NB4 (cell line): ENCODE results near the gene DENND10.
"Not testable (repeated sequence)": the region's sequence is repeated elsewhere in the genome, so short reads cannot be mapped to it uniquely, and the experiment has no call there.

ENCODE experiments used
- DNase-seq: peaks from one replicate; pipeline ENCODE4 v3.0.0; 2010; ENCODE audit warnings: low read depth
- H3K4me3 ChIP-seq: one replicate; pipeline ENCODE4 v1.5.1; 2011; ENCODE audit warnings: mild to moderate bottlenecking, low read depth, low read length, moderate library complexity
- MYC ChIP-seq: IDR thresholded peaks from 2 replicates; pipeline ENCODE4 v1.6.1; 2011; ENCODE audit warnings: low read depth, low read length
- POLR2A ChIP-seq: IDR thresholded peaks from 2 replicates; pipeline ENCODE4 v1.6.1; 2011; ENCODE audit warnings: mild to moderate bottlenecking; ENCODE audit not compliant: insufficient read length; ENCODE audit errors: extremely low read depth
- TF ChIP-seq, protein P1 (sequence below): IDR thresholded peaks from one replicate; pipeline ENCODE4 v1.5.1; 2012; ENCODE audit warnings: low read depth, low read length
- TF ChIP-seq, protein P2 (sequence below): IDR thresholded peaks from 2 replicates; pipeline ENCODE4 v1.6.1; 2011; ENCODE audit warnings: low read depth, low read length

The DENND10 gene

DNA sequence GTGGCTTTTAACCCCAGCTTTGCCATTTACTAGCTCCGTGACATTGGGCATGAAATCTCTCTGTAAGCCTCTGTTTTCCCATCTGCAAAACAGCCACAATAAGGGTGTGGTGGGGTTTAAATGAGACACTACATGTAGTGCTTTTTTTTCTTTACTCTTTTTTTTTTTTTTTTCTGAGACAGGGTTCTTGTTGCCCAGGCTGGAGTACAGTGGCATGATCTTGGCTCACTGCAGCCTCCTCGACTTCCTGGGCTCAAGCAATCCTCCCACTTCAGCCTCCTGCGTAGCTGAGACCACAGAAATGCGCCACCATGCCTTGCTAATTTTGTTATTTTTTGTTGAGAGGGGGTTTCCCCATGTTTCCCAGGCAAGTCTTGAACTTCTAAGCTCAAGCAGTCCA is 8.3 kb upstream of the DENND10 start:
- H3K4me3 ChIP-seq: no peak overlapping the region
- no peak for DNase-seq
- TF ChIP-seq POLR2A: no peak
- TF ChIP-seq, protein P1, sequence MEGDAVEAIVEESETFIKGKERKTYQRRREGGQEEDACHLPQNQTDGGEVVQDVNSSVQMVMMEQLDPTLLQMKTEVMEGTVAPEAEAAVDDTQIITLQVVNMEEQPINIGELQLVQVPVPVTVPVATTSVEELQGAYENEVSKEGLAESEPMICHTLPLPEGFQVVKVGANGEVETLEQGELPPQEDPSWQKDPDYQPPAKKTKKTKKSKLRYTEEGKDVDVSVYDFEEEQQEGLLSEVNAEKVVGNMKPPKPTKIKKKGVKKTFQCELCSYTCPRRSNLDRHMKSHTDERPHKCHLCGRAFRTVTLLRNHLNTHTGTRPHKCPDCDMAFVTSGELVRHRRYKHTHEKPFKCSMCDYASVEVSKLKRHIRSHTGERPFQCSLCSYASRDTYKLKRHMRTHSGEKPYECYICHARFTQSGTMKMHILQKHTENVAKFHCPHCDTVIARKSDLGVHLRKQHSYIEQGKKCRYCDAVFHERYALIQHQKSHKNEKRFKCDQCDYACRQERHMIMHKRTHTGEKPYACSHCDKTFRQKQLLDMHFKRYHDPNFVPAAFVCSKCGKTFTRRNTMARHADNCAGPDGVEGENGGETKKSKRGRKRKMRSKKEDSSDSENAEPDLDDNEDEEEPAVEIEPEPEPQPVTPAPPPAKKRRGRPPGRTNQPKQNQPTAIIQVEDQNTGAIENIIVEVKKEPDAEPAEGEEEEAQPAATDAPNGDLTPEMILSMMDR: no peak
- TF ChIP-seq, protein P2, sequence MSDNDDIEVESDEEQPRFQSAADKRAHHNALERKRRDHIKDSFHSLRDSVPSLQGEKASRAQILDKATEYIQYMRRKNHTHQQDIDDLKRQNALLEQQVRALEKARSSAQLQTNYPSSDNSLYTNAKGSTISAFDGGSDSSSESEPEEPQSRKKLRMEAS: no peak
- TF ChIP-seq MYC: no peak

DNA sequence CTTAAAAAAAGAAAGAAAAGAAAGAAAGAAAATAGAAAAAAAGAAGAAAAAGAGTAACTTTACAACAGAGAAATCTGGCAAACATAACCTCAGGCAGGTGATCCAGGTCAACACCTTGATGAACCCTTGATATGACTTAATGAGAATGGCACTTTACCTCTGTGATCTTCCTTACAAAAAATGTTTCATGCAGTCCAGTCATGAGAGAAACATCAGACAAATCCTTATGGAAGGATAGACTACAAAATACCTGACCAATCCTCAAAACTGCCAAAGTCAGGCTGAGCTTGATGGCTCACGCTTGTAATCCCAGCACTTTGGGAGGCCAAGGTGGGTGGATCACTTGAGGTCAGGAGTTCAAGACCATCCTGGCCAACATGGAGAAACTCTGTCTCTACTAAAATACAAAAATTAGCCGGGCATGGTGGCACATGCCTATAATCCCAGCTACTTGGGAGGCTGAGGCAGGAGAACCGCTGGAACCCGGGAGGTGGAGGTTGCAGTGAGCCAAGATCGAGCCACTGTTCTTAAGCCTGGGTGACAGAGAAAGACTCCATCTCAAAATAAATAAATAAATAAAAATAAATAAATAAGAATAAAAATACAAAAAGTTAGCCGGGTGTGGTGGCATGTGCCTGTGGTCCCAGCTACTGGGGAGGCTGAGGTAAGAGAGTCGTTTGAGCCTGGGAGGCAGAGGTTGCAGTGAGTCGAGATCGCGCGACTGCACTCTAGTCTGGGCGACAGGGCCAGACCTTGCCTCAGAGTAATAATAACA is 7.1 kb upstream of the DENND10 start:
- DNase-seq, H3K4me3 ChIP-seq: not testable (repeated sequence)

DNA sequence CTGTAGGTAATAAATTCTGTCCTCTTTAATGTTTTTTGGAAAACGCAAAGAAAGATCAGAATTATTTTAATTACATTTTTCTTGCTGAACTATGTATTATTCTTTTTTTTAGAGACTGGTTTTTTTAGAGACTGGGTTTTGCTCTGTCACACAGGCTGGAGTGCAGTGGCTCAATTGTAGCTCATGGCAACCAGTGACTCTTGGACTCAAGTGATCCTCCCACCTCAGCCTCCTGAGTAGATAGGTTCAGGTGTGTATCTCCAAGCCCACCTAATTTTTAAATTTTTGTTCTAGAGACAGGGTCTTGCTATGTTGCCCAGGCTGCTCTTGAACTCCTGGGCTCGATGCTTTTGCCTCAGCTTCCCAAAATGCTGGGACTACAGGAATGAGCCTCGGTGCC is 5.3 kb upstream of the DENND10 start:
- H3K4me3 ChIP-seq: no peak overlapping the region
- no peak for TF ChIP-seq MYC
- TF ChIP-seq POLR2A: no peak
- TF ChIP-seq, protein P2: no peak
- TF ChIP-seq, protein P1: no peak

DNA sequence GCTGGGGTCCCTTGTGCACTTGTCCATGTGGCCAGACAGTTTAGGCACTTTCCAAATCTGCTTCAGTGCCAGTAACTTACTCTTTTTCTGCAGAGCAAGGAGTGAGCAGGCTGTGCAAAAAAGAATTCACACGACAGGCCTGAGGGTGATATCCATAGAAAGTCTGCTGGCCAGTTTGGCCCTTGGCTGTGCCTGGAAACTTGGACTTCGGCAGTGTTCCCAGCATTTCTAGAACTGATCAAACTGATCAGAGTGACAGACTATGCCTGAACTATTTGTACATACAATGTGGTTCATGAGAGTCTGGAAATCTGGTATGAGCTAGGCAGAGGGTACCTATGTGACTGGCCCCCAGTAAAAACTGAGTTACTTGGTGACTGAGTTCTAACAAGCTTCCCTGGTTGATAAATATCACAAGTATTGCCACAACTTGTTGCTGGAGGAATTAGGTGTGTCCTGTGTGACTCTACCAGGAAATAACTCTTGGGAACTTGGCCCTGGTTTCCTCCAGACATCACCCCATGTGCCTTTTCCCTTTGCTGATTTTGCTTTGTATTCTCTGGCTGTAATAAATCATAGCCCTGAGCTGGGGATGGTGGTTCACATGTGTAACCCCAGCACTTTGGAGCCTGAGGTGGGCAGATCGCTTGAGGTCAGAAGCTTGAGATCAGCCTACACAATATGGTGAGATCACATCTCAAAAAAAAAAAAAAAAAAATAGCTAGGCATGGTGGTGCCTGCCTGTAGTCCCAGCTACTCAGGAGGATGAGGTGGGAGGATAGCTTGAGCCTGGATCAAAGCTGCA is 3.3 kb upstream of the DENND10 start:
- TF ChIP-seq POLR2A (no peak), MYC (no peak)
- H3K4me3 ChIP-seq: no peak overlapping the region
- DNase-seq: no peak

More for the DNA sequence above, 5.3 kb upstream of the DENND10 start:
- DNase-seq: no peak

DNA sequence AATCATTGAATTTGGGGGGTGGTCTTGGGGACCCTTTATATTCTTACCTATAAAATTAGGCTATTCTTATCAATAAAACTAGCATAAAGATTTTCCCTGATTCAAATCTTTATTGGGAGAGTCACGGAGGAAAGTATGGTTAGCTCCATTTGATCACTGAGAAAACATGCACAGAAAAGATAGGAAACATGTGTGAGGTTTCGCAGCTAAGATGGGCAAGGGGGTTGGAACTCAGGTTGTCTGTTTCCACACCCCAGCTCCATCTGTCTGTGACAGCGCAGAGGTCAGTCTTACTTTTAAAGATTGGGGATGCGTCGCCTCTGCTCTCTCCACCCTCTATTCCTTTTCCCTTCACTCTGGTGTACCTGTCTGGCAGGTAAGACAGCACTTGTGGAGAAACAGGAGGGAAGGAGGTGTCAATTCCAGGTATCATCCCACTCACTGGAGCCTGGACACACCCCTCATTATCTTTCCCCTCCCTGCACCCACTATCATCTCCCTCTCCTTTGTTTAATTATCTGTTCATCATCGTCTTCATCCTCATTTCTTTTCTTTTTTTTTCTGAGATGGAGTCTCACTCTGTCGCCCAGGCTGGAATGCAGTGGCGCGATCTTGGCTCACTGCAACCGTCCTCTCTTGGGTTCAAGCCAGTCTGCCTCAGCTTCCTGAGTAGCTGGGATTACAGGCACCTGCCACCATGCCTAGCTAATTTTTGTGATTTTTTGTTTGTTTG is 2.4 kb upstream of the DENND10 start:
- DNase-seq: no peak
- H3K4me3 ChIP-seq: no peak overlapping the region
- TF ChIP-seq, protein P1: no peak
- TF ChIP-seq, protein P2: no peak
- TF ChIP-seq POLR2A (no peak), MYC (no peak)

DNA sequence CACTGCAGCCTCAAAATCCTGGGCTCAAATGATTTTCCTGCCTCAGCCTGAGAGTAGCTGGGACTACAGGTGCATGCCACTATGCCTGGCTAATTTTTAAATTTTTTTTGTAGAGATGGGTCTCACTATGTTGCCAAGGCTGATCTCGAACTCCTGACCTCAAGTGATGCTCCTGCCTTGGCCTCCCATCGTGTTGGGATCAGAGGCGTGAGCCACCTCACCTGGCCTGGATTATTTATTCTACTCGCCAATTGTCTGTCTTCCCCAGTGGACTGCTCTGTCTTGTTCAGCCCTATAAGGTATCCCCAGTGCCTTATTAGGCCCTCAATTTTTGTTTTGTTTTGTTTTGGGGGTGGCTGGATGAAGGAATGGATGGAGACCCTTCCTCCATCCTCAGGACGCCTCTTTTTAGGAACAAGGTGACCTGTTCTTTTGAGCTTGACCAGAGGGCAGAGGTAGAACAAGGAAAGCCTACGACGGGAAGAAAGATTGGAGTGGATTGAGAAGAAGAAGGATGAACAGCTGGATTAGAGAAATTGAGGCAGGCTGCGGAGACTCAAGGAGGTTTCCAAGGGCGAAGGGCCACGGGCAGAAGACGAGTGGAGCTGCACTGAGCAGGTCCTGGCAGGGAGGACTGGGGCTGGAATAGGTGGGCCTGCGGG is 541 bp upstream of the DENND10 start:
- no peak overlapping the region for H3K4me3 ChIP-seq
- TF ChIP-seq MYC (no peak), POLR2A (no peak)
- TF ChIP-seq, protein P1: no peak
- TF ChIP-seq, protein P2: no peak
- DNase-seq: no peak
